ENCODE measurements around the gene POLR1A.

Gene POLR1A

DNA sequence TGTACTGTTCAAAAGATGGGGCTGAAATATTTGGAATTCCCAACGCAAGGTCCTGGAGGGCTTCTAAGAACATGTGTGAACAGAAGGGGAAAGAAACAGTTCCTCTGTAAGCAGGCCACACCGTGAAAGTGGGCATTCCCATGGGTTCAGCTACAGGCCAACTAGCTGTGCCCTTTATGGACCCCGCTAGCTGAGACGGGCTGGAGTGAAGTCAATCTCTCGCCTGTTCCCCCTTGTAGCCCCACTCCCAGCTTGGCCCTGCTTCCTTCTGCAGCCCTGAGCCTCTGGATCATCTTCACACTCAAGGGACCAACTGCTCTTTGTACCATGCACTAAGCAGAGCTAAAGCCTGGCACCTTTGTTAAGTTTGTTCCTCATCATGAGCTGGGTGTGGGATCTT is 55.4 kb downstream of the POLR1A start:
- Histone ChIP-seq H3K4me1 (ENCODE audit: low read length) (no peaks in the 10 kb centered on the region), H3K9ac (ENCODE audit: low read length) (no peak overlapping the region), H3K9me3 (ENCODE audit: insufficient read depth, low read length) (no peaks in the 10 kb centered on the region), H3K27me3 (ENCODE audit: low read depth, low read length) (no peaks in the 10 kb centered on the region), H3K36me3 (replicated peaks; ENCODE audit: low read depth, low read length) (peaks cover 62% of the 10 kb centered on the region), H3K4me2 (ENCODE audit: low read length) (no peak overlapping the region), H3K27ac (ENCODE audit: low read length) (no peak overlapping the region), H3K4me3 (ENCODE audit: low read length) (no peak overlapping the region), H3K79me2 (ENCODE audit: low read length) (no peaks in the 10 kb centered on the region), H4K20me1 (ENCODE audit: insufficient read depth, low read length) (no peaks in the 10 kb centered on the region), H2AFZ (ENCODE audit: low read depth, low read length) (no peak overlapping the region)
- TF ChIP-seq, protein P1, sequence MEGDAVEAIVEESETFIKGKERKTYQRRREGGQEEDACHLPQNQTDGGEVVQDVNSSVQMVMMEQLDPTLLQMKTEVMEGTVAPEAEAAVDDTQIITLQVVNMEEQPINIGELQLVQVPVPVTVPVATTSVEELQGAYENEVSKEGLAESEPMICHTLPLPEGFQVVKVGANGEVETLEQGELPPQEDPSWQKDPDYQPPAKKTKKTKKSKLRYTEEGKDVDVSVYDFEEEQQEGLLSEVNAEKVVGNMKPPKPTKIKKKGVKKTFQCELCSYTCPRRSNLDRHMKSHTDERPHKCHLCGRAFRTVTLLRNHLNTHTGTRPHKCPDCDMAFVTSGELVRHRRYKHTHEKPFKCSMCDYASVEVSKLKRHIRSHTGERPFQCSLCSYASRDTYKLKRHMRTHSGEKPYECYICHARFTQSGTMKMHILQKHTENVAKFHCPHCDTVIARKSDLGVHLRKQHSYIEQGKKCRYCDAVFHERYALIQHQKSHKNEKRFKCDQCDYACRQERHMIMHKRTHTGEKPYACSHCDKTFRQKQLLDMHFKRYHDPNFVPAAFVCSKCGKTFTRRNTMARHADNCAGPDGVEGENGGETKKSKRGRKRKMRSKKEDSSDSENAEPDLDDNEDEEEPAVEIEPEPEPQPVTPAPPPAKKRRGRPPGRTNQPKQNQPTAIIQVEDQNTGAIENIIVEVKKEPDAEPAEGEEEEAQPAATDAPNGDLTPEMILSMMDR (IDR thresholded peaks at IDR 0.05; ENCODE audit: low read depth, low read length), result no peak
- TF ChIP-seq EZH2phosphoT487 (IDR thresholded peaks at IDR 0.05; ENCODE audit: low read depth), result no peak

DNA sequence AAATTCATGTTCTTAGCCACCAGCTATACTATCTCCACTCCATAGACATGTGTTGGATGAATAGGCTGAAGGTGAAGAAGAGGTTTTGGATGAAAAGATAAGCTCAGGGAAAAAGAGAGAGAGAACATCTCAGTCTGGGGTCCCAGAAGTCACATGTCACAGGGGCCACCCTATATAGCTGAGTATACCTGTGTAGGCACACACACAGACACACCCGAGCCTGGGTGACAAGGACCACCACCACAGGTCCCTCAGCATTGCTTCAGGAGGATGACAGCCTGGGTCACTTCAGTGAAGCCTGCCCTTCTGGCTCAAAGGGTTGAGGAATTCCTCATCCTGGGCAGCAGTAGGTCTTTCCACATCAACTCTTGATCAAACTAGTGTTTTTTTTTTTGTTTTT is 56.2 kb downstream of the POLR1A start:
- no peak overlapping the region for H3K4me3 ChIP-seq (ENCODE audit: low read length)
- H4K20me1 ChIP-seq (ENCODE audit: insufficient read depth, low read length), result no peaks in the 10 kb centered on the region
- H3K27ac ChIP-seq (ENCODE audit: low read length), result no peak overlapping the region
- H3K4me2 ChIP-seq (ENCODE audit: low read length), result no peak overlapping the region
- H3K9ac ChIP-seq (ENCODE audit: low read length), result no peak overlapping the region
- TF ChIP-seq EZH2phosphoT487 (IDR thresholded peaks at IDR 0.05; ENCODE audit: low read depth), result no peak
- TF ChIP-seq, protein P1 (IDR thresholded peaks at IDR 0.05; ENCODE audit: low read depth, low read length), result no peak
- H3K27me3 ChIP-seq (ENCODE audit: low read depth, low read length), result no peaks in the 10 kb centered on the region
- no peaks in the 10 kb centered on the region for H3K79me2 ChIP-seq (ENCODE audit: low read length)
- no peaks in the 10 kb centered on the region for H3K4me1 ChIP-seq (ENCODE audit: low read length)
- no peak overlapping the region for H2AFZ ChIP-seq (ENCODE audit: low read depth, low read length)
- H3K36me3 ChIP-seq (replicated peaks; ENCODE audit: low read depth, low read length), result peaks cover 70% of the 10 kb centered on the region
- no peaks in the 10 kb centered on the region for H3K9me3 ChIP-seq (ENCODE audit: insufficient read depth, low read length)

DNA sequence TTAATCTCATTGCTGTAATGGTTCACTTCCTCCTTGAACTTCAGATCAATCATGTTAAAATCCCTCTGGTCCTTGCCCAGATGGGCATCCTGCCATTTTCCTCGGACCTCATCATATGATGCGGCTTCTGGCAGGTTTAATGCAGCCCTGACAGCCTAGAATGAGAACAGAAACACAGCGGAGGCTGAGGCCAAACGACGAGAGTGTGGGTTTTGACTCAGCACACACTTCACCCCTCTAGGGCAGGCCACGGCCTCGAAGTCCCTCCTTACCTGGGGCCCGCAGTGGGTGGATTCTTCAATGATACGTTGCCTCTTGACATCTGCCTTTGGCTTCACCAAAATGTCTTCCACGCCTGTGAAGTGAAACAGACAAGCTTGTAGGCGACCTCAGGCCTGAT is 56.8 kb downstream of the POLR1A start:
- Histone ChIP-seq H3K9me3 (ENCODE audit: insufficient read depth, low read length) (no peaks in the 10 kb centered on the region), H3K4me2 (ENCODE audit: low read length) (no peak overlapping the region), H3K4me3 (ENCODE audit: low read length) (no peak overlapping the region), H3K27me3 (ENCODE audit: low read depth, low read length) (no peaks in the 10 kb centered on the region), H2AFZ (ENCODE audit: low read depth, low read length) (no peak overlapping the region), H3K4me1 (ENCODE audit: low read length) (no peaks in the 10 kb centered on the region), H3K79me2 (ENCODE audit: low read length) (no peaks in the 10 kb centered on the region), H3K27ac (ENCODE audit: low read length) (no peak overlapping the region), H3K36me3 (replicated peaks; ENCODE audit: low read depth, low read length) (peaks cover 69% of the 10 kb centered on the region), H4K20me1 (ENCODE audit: insufficient read depth, low read length) (no peaks in the 10 kb centered on the region), H3K9ac (ENCODE audit: low read length) (no peak overlapping the region)
- TF ChIP-seq EZH2phosphoT487 (IDR thresholded peaks at IDR 0.05; ENCODE audit: low read depth), result no peak
- TF ChIP-seq, protein P1 (IDR thresholded peaks at IDR 0.05; ENCODE audit: low read depth, low read length), result no peak

DNA sequence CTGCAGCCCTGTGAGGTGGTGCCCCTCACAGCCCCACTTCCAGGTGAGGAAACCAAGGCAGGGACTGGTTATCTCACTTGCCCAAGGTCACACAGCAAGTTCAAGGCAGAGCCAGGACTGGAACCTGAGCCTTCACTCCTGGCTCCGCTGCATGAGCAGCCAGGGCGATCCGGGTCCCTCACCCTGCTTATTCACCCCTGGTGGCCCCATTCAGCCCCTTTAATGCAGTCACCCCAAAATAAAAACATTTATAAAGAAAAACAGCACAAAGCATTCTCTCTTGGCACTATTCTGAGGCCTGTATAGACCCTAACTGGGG is 57.3 kb downstream of the POLR1A start:
- H3K27me3 ChIP-seq (ENCODE audit: low read depth, low read length), result no peaks in the 10 kb centered on the region
- H4K20me1 ChIP-seq (ENCODE audit: insufficient read depth, low read length), result no peaks in the 10 kb centered on the region
- H3K9ac ChIP-seq (ENCODE audit: low read length), result no peak overlapping the region
- H2AFZ ChIP-seq (ENCODE audit: low read depth, low read length), result no peak overlapping the region
- no peaks in the 10 kb centered on the region for H3K79me2 ChIP-seq (ENCODE audit: low read length)
- no peaks in the 10 kb centered on the region for H3K4me1 ChIP-seq (ENCODE audit: low read length)
- no peaks in the 10 kb centered on the region for H3K9me3 ChIP-seq (ENCODE audit: insufficient read depth, low read length)
- TF ChIP-seq, protein P1 (IDR thresholded peaks at IDR 0.05; ENCODE audit: low read depth, low read length), result no peak
- TF ChIP-seq EZH2phosphoT487 (IDR thresholded peaks at IDR 0.05; ENCODE audit: low read depth), result no peak
- no peak overlapping the region for H3K4me3 ChIP-seq (ENCODE audit: low read length)
- H3K36me3 ChIP-seq (replicated peaks; ENCODE audit: low read depth, low read length), result peaks cover 68% of the 10 kb centered on the region
- no peak overlapping the region for H3K27ac ChIP-seq (ENCODE audit: low read length)
- H3K4me2 ChIP-seq (ENCODE audit: low read length), result no peak overlapping the region
